ENCODE data around the gene SLC7A1.

- no peak for TF ChIP-seq CTCF (IDR thresholded peaks at IDR 0.05)
- TF ChIP-seq POLR2AphosphoS5 (IDR thresholded peaks at IDR 0.05), result no peak
- TF ChIP-seq POLR2A (IDR thresholded peaks at IDR 0.05), result no peak
Observed at GRCh38 chr13:29491248-29491647, 104.2 kb downstream of the SLC7A1 start.

Measured in breast epithelium (tissue), 3 donors.